H1 (cell line): Measurements from ENCODE around the gene MMP15. TPM values are rescaled to one million over a fixed set of nuclear protein-coding genes. Genes with fewer than 3 reads are reported as not detected.

Experiments used
- CTCF ChIA-PET: fragments of 300-600 bp; sonication (Branson Sonifier 250); formaldehyde crosslinking; loops from one replicate; lab custom pipeline; 2021; ENCODE audit not compliant: partially characterized antibody; lab: Charles Lee
- POLR2A ChIA-PET: fragments of 300-600 bp; sonication (Branson Sonifier 250); formaldehyde crosslinking; loops from one replicate; lab custom pipeline; 2021; ENCODE audit warnings: inconsistent platforms; ENCODE audit not compliant: partially characterized antibody; lab: Charles Lee
- DNase-seq, 2 experiments: peaks; one replicate each; pipeline versions ENCODE4 v3.0.0 to v3.0.0-alpha.2; 2010 to 2022; ENCODE audit warnings: low spot score in 2 of 2, low read depth in 1 of 2, mixed read lengths in 1 of 2
- FAIRE-seq: peaks from 2 replicates; lab custom pipeline; 2011; peaks lifted over from hg19 to GRCh38; lab: Jason Lieb, UNC
- H2AFZ ChIP-seq: 2 replicates; pipeline ENCODE4 v1.8.1; 2012; ENCODE audit warnings: low read length, inconsistent platforms
- H2AK5ac ChIP-seq: 2 replicates; pipeline ENCODE4 v1.6.1; 2013; ENCODE audit warnings: low read depth, low read length
- H2BK120ac ChIP-seq: replicated peaks from 2 replicates; pipeline ENCODE3; 2013; ENCODE audit warnings: low read depth, low read length, inconsistent platforms
- H2BK12ac ChIP-seq: 2 replicates; pipeline ENCODE4 v1.6.1; 2013; ENCODE audit warnings: low read depth, low read length
- H2BK15ac ChIP-seq: 2 replicates; pipeline ENCODE4 v1.6.1; 2013; ENCODE audit warnings: low read length
- H2BK20ac ChIP-seq: 2 replicates; pipeline ENCODE4 v1.6.1; 2013; ENCODE audit warnings: low read length
- H2BK5ac ChIP-seq: 2 replicates; pipeline ENCODE4 v1.6.1; 2013; ENCODE audit warnings: low read depth, low read length
- H3K14ac ChIP-seq: 2 replicates; pipeline ENCODE4 v1.6.1; 2013; ENCODE audit warnings: inconsistent platforms; ENCODE audit not compliant: insufficient read length
- H3K18ac ChIP-seq: 2 replicates; pipeline ENCODE4 v1.6.1; 2013; ENCODE audit warnings: low read length; ENCODE audit errors: extremely low read depth
- H3K23ac ChIP-seq: 2 replicates; pipeline ENCODE4 v1.6.1; 2013; ENCODE audit warnings: inconsistent platforms; ENCODE audit not compliant: insufficient read length
- H3K23me2 ChIP-seq: 2 replicates; pipeline ENCODE4 v1.6.1; 2013; ENCODE audit warnings: low read depth, low read length
- H3K27ac ChIP-seq: 2 replicates; pipeline ENCODE4 v1.6.1; 2011; ENCODE audit warnings: low read depth, low read length, inconsistent platforms
- H3K27me3 ChIP-seq, 4 experiments: replicated peaks in 1 of 4; 1 replicate in 1 of 4; 2 replicates in 3 of 4; pipeline versions ENCODE4 v1.6.1 to v1.8.1; 2011 to 2013; ENCODE audit warnings: low read length in 3 of 4, mild to moderate bottlenecking in 3 of 4, inconsistent platforms in 2 of 4, mixed read lengths in 2 of 4, moderate library complexity in 1 of 4; ENCODE audit not compliant: control insufficient read depth in 3 of 4, insufficient read depth in 3 of 4; ENCODE audit errors: extremely low read depth in 1 of 4
- H3K36me3 ChIP-seq, 4 experiments: 2 replicates each; pipeline versions ENCODE4 v1.6.1 to v1.8.1; 2011 to 2013; ENCODE audit warnings: mild to moderate bottlenecking in 4 of 4, low read length in 3 of 4, moderate library complexity in 2 of 4, control low read depth in 1 of 4, inconsistent platforms in 1 of 4; ENCODE audit not compliant: insufficient read depth in 4 of 4, control insufficient read depth in 2 of 4
- H3K4ac ChIP-seq: replicated peaks from 2 replicates; pipeline ENCODE3; 2013; ENCODE audit warnings: low read length, low read depth, mixed read lengths, inconsistent platforms; ENCODE audit not compliant: insufficient read length
- H3K4me1 ChIP-seq, 4 experiments: replicated peaks in 1 of 4; 1 replicate in 1 of 4; 2 replicates in 3 of 4; pipeline versions ENCODE4 v1.6.1 to v1.8.1; 2011 to 2013; ENCODE audit warnings: low read length in 3 of 4, inconsistent platforms in 2 of 4, mixed read lengths in 1 of 4; ENCODE audit not compliant: insufficient read depth in 4 of 4, control insufficient read depth in 3 of 4
- H3K4me2 ChIP-seq, 2 experiments: 2 replicates each; pipeline versions ENCODE4 v1.6.1 to v1.8.1; 2011 to 2013; ENCODE audit warnings: low read depth in 2 of 2, low read length in 2 of 2, control low read depth in 1 of 2, inconsistent platforms in 1 of 2, mild to moderate bottlenecking in 1 of 2; ENCODE audit not compliant: insufficient read depth in 1 of 2
- H3K4me3 ChIP-seq, 4 experiments: fragments of 200-600, 300-600 bp in 1 of 4; sonication (generic), shearing (Covaris generic), sonication (Bioruptor Twin) in 1 of 4; 2 replicates each; pipeline versions ENCODE4 v1.5.1 to v1.8.1; 2011 to 2016; ENCODE audit warnings: low read length in 4 of 4, low read depth in 3 of 4, control low read depth in 2 of 4, inconsistent platforms in 2 of 4, mild to moderate bottlenecking in 2 of 4, mixed read lengths in 1 of 4, moderate library complexity in 1 of 4; ENCODE audit not compliant: insufficient read depth in 2 of 4; ENCODE audit errors: extremely low read depth in 1 of 4
- H3K56ac ChIP-seq: replicated peaks from 2 replicates; pipeline ENCODE3; 2013; ENCODE audit warnings: low read depth, mild to moderate bottlenecking, mixed read lengths, low read length, inconsistent platforms; ENCODE audit not compliant: insufficient read length
- H3K79me1 ChIP-seq: 2 replicates; pipeline ENCODE4 v1.6.1; 2013; ENCODE audit warnings: low read depth, low read length, control low read depth
- H3K79me2 ChIP-seq, 2 experiments: 2 replicates each; pipeline versions ENCODE4 v1.6.1 to v1.8.1; 2012 to 2013; ENCODE audit warnings: low read length in 2 of 2, mild to moderate bottlenecking in 2 of 2, inconsistent platforms in 1 of 2; ENCODE audit not compliant: insufficient read depth in 2 of 2, control insufficient read depth in 1 of 2
- H3K9ac ChIP-seq, 4 experiments: replicated peaks in 1 of 4; 1 replicate in 1 of 4; 2 replicates in 3 of 4; pipeline versions ENCODE4 v1.6.1 to v1.8.1; 2011 to 2013; ENCODE audit warnings: low read depth in 3 of 4, low read length in 3 of 4, control low read depth in 2 of 4, mild to moderate bottlenecking in 2 of 4, moderate library complexity in 2 of 4, inconsistent platforms in 1 of 4; ENCODE audit errors: extremely low read depth in 1 of 4
- H3K9me3 ChIP-seq, 2 experiments: 2 replicates each; pipeline versions ENCODE4 v1.6.1 to v1.8.1; 2012 to 2013; ENCODE audit warnings: mild to moderate bottlenecking in 2 of 2, moderate library complexity in 2 of 2, control low read depth in 1 of 2, inconsistent platforms in 1 of 2, low read depth in 1 of 2, low read length in 1 of 2, mixed read lengths in 1 of 2; ENCODE audit not compliant: insufficient read depth in 2 of 2
- H4K20me1 ChIP-seq, 2 experiments: replicated peaks in 1 of 2; 2 replicates each; pipeline versions ENCODE3 to v1.8.1; 2011 to 2013; ENCODE audit warnings: inconsistent platforms in 2 of 2, low read length in 2 of 2, mild to moderate bottlenecking in 1 of 2; ENCODE audit not compliant: insufficient read depth in 2 of 2, control insufficient read depth in 1 of 2
- H4K5ac ChIP-seq: 2 replicates; pipeline ENCODE4 v1.6.1; 2013; ENCODE audit warnings: low read length, low read depth, mixed read lengths, inconsistent platforms; ENCODE audit not compliant: insufficient read length
- H4K8ac ChIP-seq: 2 replicates; pipeline ENCODE4 v1.8.0; 2013; ENCODE audit warnings: mild to moderate bottlenecking, moderate library complexity, low read length, inconsistent platforms; ENCODE audit not compliant: insufficient read depth; ENCODE audit errors: extremely low read depth
- H4K91ac ChIP-seq: replicated peaks from 2 replicates; pipeline ENCODE3; 2013; ENCODE audit warnings: low read length, mixed read lengths, inconsistent platforms; ENCODE audit not compliant: insufficient read length
- BCL11A ChIP-seq, 2 experiments: IDR thresholded peaks; one replicate each; pipeline ENCODE4 v1.6.1; 2011; ENCODE audit warnings: low read depth in 2 of 2, low read length in 2 of 2, mild to moderate bottlenecking in 2 of 2
- CHD1 ChIP-seq: IDR thresholded peaks from 2 replicates; pipeline ENCODE4 v1.6.1; 2012; ENCODE audit warnings: low read depth, low read length, improper control_type of control experiment
- CTBP2 ChIP-seq: IDR thresholded peaks from 2 replicates; pipeline ENCODE4 v1.7.0; 2011; ENCODE audit warnings: borderline replicate concordance, mild to moderate bottlenecking, moderate library complexity, mixed read lengths, low read length; ENCODE audit not compliant: insufficient read depth, insufficient read length
- GTF2F1 ChIP-seq: IDR thresholded peaks from 2 replicates; pipeline ENCODE4 v1.6.1; 2012; ENCODE audit warnings: low read depth, low read length, improper control_type of control experiment, borderline replicate concordance
- HDAC6 ChIP-seq: IDR thresholded peaks from one replicate; pipeline ENCODE4 v1.7.1; 2012; ENCODE audit warnings: low read depth, mild to moderate bottlenecking, inconsistent platforms, low read length, moderate library complexity
- SP2 ChIP-seq: IDR thresholded peaks from 2 replicates; pipeline ENCODE4 v1.6.1; 2012; ENCODE audit warnings: mild to moderate bottlenecking, low read length, inconsistent platforms
- WGBS, 2 experiments: shearing (Covaris generic) in 1 of 2; methylation state at CpG; one replicate each; pipeline versions ENCODE4 v1.1.6 to v1.1.7; 2013 to 2015; ENCODE audit warnings: low lambda C conversion rate in 2 of 2, mixed read lengths in 2 of 2, inconsistent platforms in 1 of 2, low coverage in 1 of 2, missing lambda C conversion rate in 1 of 2; ENCODE audit not compliant: insufficient replicate concordance in 2 of 2, insufficient coverage in 1 of 2, insufficient read length in 1 of 2; ENCODE audit errors: extremely low coverage in 1 of 2, missing lambda C conversion rate in 1 of 2; 5-methylcytosine and 5-hydroxymethylcytosine counted together
- polyA plus RNA-seq, 7 experiments: library from polyadenylated mRNA; depleted of rRNA in 3 of 7; stranded (reverse) in 5 of 7; unstranded in 2 of 7; fragments of >200 nt in 5 of 7; fragments of 200-250 nt in 2 of 7; gene quantifications; 1 replicate in 5 of 7; 2 replicates in 1 of 7; 4 replicates in 1 of 7; pipeline versions ENCODE4 v1.2.1 to v1.2.3, GENCODE V29; 2011 to 2013; ENCODE audit warnings: missing spikeins in 2 of 7, mixed read lengths in 2 of 7
- total RNA-seq: library from RNA; stranded (reverse); fragmentation: NEBNext Ultra II Directional; extraction: Animal tissue kit (Norgen Biotek cat#: 25700); gene quantifications from 2 replicates; pipeline ENCODE4 v1.2.1, GENCODE V29; 2021
- TF ChIP-seq, protein P1 (sequence below): IDR thresholded peaks from 2 replicates; pipeline ENCODE4 v1.6.1; 2012; ENCODE audit warnings: inconsistent platforms
- TF ChIP-seq, protein P2 (sequence below), 3 experiments: IDR thresholded peaks; 1 replicate in 2 of 3; 2 replicates in 1 of 3; pipeline versions ENCODE4 v1.5.1 to v1.6.1; 2011; ENCODE audit warnings: low read length in 3 of 3, mild to moderate bottlenecking in 3 of 3, inconsistent platforms in 2 of 3, low read depth in 1 of 3, moderate library complexity in 1 of 3; ENCODE audit not compliant: insufficient read depth in 1 of 3; ENCODE audit errors: control extremely low read depth in 1 of 3

MMP15 gene
- total and polyA plus RNA-seq, 2 of the 8 experiments (the other 6 are each of a cell fraction or from before 2014, with no cell fraction given): 38.5 to 42.2 TPM

DNA sequence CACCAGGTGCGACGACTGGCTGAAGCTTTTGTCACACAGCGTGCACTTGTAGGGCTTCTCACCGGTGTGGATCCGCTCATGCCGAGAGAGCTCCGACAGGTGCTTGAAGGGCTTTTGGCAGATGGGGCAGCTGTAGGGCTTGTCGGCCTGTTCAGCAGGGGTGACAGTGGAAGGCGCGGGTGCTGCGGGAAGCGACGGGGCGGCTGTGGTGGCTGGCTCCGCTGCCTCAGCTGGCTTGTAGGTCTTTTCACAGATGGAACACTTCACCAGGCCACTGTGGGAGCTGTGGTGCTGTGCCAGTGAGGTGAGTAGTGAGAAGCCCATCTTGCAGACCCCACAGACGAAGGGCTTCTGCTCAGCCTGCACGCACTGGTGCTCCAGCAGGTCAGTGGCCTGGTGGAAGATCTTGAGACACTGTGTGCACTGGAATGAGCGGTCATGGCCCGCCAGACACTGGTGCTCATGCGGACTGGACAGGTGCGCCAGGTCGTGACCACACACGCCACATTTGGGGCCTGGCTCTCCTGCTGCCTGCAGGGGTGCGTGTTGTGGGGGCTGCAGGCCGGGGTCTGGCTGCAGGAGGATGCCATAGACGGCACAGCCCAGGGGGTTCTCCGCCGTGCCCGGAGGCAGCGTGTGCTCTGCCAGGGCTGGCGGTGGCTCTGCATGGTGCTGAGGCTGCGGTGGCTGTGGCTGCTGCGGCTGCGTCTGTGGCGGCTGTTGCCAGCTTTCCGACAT is 27.9 kb upstream of the MMP15 start:
- Histone ChIP-seq H3K9me3 (no peaks in the 10 kb centered on the region), H3K23me2 (peaks cover 7% of the 10 kb centered on the region), H3K36me3 (peaks cover 0 to 12% (median 4%) of the 10 kb centered on the region in 4 experiments; a peak in 4 of 8 replicates), H4K20me1 (peaks cover 0 to 7% of the 10 kb centered on the region in 2 experiments), H3K4me1 (peaks cover 5 to 14% (median 9%) of the 10 kb centered on the region in 4 experiments; a peak in 6 of 7 replicates), H3K18ac (no peak overlapping the region), H3K14ac (no peak overlapping the region), H2BK15ac (no peak overlapping the region), H2BK120ac (no peak overlapping the region), H2BK5ac (no peak overlapping the region), H2BK12ac (no peak overlapping the region), H3K56ac (no peak overlapping the region), H4K5ac (no peak overlapping the region), H2BK20ac (no peak overlapping the region), H3K79me1 (no peaks in the 10 kb centered on the region), H2AFZ (no peak overlapping the region), H4K8ac (no peak overlapping the region), H3K4me2 (no peak overlapping the region), H3K4me3 (no peak overlapping the region), H2AK5ac (no peak overlapping the region), H3K23ac (no peak overlapping the region), H3K79me2 (no peaks in the 10 kb centered on the region), H3K27ac (no peak overlapping the region), H3K9ac (no peak overlapping the region), H3K4ac (no peak overlapping the region), H4K91ac (no peak overlapping the region), H3K27me3 (peaks cover 0 to 3% (median 0%) of the 10 kb centered on the region in 4 experiments; a peak in 2 of 7 replicates)
- CTCF ChIA-PET: interaction anchor here (0.9 to 26.3 kb wide), 8 partner anchors 11 to 222 kb away, joined by 3 to 305 read pairs (median 3); no protein-coding TSS in a partner anchor
- DNase-seq (no peak), FAIRE-seq (no peak)
- POLR2A ChIA-PET: interaction anchor here (0.9 to 1.5 kb wide), 3 partner anchors 9 to 66 kb away, joined by 3 to 6 read pairs (median 5); no protein-coding TSS in a partner anchor
- 93% methylated on average over 27 of the region's 36 CpGs; no CpG with 5 or more reads in 1 of the 2 experiments for WGBS, 2 experiments
- TF ChIP-seq HDAC6: no peak
- TF ChIP-seq, protein P1, sequence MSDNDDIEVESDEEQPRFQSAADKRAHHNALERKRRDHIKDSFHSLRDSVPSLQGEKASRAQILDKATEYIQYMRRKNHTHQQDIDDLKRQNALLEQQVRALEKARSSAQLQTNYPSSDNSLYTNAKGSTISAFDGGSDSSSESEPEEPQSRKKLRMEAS: no peak
- TF ChIP-seq CHD1: no peak
- TF ChIP-seq SP2: no peak
- no peak for TF ChIP-seq GTF2F1
- TF ChIP-seq, protein P2, sequence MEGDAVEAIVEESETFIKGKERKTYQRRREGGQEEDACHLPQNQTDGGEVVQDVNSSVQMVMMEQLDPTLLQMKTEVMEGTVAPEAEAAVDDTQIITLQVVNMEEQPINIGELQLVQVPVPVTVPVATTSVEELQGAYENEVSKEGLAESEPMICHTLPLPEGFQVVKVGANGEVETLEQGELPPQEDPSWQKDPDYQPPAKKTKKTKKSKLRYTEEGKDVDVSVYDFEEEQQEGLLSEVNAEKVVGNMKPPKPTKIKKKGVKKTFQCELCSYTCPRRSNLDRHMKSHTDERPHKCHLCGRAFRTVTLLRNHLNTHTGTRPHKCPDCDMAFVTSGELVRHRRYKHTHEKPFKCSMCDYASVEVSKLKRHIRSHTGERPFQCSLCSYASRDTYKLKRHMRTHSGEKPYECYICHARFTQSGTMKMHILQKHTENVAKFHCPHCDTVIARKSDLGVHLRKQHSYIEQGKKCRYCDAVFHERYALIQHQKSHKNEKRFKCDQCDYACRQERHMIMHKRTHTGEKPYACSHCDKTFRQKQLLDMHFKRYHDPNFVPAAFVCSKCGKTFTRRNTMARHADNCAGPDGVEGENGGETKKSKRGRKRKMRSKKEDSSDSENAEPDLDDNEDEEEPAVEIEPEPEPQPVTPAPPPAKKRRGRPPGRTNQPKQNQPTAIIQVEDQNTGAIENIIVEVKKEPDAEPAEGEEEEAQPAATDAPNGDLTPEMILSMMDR (IDR thresholded peaks at IDR 0.05; ENCODE audit: control extremely low read depth in 1 of 3, insufficient read depth in 1 of 3, low read depth in 1 of 3, low read length in 3 of 3): no peak
- TF ChIP-seq BCL11A (IDR thresholded peaks at IDR 0.05; ENCODE audit: low read depth in 2 of 2, low read length in 2 of 2): no peak
- no peak for TF ChIP-seq CTBP2
